HG02852 (cell line): Measurements from ENCODE around the gene MAPK14.
A peak's percentile ranks its signal among the peaks of the same experiment; 100 is the strongest.
"Not testable (repeated sequence)": the region's sequence is repeated elsewhere in the genome, so short reads cannot be mapped to it uniquely, and the experiment has no call there.

Source experiments
- ATAC-seq: cut with Tn5 transposase; IDR thresholded peaks from one replicate; pipeline ENCODE4 v1.9.1; 2021; ENCODE audit warnings: mild to moderate bottlenecking, moderate library complexity; ENCODE audit not compliant: unreplicated experiment

The MAPK14 gene

DNA sequence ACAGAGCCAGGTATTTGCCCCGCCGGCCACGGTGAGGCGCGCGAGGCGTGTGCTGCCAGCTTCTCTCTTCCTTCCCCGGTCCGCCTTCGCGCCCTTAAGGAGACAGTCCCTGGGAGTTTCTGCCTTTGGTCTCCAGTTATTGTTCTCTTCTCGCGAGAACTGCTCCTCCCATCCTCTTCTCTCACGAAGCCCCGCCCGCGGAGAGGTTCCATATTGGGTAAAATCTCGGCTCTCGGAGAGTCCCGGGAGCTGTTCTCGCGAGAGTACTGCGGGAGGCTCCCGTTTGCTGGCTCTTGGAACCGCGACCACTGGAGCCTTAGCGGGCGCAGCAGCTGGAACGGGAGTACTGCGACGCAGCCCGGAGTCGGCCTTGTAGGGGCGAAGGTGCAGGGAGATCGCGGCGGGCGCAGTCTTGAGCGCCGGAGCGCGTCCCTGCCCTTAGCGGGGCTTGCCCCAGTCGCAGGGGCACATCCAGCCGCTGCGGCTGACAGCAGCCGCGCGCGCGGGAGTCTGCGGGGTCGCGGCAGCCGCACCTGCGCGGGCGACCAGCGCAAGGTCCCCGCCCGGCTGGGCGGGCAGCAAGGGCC, at the start of gene MAPK14:
Gene MAPK14 (plus strand): TSS at position 308 of the 587 bp plus-strand sequence. CDS start 350 bp downstream, outside the sequence.
- ATAC-seq: peak; percentile 81

DNA sequence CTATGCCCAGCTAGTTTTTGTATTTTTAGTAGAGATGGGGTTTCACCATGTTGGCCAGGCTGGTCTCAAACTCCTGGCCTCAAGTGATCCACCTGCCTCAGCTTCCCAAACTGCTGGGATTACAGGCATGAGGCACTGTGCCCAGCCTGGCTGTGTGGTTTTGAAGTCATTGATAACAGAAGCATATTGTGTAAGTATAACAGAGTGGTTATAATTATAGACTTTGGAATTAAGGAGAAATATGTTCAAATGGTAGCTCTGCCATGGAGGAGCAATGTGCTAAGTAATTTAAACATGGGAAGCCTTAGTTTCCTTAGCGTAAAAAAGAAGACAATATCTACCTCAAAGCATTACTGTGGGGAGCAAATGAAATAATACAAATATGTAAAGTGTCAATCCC, 47.5 kb upstream of the MAPK14 start:
- ATAC-seq: not testable (repeated sequence)

DNA sequence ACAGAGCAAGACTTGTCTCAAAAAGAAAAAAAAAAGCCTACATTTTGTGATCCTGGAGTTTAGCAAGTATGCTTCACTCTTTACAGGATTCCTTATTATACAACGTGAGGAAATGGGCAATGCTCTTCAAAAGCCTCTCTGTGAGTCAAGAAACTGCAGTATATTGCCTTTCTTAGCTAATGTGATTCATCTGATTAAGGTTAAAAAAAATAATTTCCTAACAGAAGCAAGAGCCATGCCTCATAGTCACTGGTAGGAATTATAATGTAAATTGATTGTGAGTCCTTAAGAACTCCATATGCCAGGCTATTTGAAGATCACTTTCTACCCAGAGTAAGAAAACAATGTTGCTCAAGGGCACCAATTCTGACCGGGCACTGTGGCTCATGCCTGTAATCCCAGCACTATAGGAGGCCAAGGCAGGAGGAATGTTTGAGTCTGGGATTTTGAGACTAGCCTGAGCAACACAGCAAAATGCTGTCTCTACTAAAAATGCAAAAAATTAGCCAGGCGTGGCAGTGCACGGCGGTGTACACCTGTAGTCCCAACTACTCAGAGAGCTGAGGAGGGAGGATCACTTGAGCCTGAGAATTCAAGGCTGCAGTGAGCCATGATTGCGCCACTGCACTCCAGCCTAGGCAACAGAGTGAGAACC, 46.5 kb upstream of the MAPK14 start:
- ATAC-seq: no peak

DNA sequence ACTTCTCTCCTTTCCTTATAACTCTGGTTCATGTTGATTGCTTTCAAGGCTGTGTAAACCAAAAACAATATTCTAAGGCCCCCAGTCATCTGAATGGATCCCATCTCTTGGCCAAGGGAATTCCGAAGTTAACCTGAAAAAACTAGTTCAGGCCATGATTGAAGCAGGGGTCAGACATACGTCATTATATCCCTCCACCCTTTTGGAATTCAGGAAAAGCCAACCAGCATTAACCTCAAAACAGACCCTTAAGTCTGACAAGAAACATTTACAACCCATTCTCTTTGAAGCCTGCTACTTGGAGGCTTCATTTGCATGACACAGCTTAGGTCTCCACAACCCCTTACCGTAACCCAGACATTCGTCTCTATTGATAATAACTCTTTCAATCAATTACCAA, 42.9 kb upstream of the MAPK14 start:
- ATAC-seq: no peak

DNA sequence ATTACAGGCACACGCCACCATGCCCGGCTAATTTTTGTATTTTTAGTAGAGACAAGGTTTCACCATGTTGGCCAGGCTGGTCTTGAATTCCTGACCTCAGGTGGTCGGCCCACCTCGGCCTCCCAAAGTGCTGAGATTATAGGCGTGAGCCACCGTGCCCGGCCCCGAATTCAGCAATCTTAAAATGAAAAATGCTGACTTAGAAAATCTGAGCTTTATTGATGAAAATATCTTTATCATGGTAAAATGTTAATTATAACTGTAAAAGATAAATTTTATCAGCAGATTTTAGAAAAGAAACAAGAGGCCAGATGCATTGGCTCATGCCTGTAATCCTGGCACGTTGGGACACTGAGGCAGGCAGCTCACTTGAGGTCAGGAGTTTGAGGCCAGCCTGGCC, 39.6 kb upstream of the MAPK14 start:
- not testable (repeated sequence) for ATAC-seq

DNA sequence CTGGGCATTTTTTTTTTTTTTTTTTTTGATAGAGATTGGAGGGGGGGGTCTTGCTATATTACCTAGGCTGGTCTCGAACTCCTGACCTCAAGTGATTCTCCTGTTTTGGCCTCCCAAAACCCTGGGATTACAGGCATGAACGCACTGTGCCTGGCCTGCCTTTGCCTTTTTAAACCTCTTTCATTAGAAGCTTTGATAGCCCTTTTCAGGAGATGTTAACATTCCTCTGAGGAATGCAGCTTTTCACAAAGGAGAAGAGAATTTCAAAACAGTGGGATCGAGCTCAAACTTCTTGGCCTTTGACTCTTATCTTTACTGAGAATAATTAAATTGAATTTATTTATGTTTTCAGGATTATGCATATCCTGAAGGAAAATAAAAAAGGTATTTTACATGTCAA, 34.5 kb upstream of the MAPK14 start:
- ATAC-seq: no peak

DNA sequence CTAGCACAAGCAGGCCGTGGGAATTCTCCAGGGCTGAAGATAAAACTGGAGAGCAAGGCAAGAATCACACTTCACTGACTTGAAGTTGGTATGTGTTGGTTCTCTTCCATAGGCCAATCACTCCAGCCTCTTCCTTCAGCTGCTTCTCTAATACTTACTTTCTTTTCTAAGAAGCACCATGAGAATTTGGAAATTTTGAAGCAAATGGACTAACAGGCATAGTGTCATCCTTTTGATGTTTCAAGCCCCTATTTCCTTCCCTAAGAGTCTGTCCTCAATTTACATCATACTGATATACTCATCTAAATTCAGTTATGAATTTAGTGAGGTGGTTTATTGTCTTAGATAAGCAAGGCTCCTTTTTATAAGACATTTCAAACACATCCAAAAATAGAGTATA, 27.2 kb upstream of the MAPK14 start:
- no peak for ATAC-seq

DNA sequence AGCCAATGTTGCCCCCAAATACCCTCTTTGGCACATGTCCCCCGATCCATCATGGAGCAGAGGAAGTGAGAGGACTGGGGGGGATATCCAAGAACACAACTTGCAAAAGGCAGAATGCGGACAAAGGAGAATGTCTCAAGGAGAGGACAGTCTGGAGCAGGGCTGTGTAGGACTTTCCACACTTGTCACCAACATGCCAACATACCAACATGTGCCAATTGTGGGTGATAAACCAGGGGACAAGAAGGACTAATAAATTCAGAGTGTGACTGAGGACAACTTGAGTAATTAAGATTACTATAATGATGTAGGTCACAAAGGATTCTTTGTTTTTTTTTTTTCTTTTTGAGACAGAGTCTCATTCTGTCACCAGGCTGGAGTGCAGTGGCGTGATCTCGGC, 11.9 kb upstream of the MAPK14 start:
- ATAC-seq: no peak

DNA sequence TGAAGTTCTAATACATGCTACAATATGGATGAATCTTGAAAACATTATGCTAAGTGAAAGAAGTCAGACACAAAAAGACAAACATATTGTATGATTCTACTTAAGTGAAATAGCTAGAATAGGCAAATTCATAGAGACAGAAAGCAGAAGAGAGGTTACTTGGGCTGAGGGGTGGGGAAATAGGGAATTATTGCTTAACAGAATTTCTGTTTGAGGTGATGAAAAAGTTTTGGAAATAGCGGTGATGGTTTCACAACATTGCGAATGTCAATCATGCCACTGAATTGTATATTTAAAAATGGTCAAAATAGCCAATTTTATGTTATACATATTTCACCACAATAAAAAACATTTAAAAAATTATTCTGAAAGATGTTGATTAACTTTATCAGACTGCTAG, 9.3 kb upstream of the MAPK14 start:
- no peak for ATAC-seq

DNA sequence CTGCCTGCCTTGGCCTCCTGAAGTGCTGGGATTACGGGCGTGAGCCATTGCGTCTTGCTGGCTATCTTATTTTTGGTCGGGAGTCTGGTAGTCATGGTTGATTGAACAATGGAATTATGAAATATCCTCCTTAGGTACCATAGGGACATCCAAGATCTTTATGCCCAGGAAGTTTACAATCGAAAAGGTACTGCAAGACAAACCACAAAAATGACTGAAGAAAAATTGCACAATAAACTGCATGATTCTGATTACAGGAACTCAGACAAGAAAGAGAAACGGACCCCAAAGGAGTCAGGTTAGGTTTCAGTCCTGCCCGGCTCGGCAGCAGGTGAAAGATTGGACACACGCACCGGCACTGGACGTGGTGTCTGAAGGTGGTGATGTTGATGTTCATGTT, 8.4 kb upstream of the MAPK14 start:
- no peak for ATAC-seq

DNA sequence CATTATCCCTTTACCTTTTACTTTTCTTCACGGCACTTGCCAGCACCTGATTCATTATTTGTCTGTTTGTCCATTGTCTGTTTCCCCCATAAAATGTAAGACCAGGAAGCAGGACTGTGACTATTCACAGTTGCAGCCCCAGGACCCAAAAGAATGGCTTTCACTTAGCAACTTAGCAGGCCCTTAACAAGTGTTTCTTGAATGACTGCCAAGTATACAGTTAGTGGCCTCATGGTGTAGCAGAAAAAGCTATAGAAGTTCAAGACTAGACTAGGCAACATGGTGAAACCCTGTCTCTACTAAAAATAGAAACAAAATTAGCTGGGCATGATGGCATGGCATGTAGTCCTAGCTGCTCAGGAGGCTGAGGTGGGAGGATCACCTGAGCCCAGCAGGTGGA, 7.5 kb upstream of the MAPK14 start:
- ATAC-seq: no peak

DNA sequence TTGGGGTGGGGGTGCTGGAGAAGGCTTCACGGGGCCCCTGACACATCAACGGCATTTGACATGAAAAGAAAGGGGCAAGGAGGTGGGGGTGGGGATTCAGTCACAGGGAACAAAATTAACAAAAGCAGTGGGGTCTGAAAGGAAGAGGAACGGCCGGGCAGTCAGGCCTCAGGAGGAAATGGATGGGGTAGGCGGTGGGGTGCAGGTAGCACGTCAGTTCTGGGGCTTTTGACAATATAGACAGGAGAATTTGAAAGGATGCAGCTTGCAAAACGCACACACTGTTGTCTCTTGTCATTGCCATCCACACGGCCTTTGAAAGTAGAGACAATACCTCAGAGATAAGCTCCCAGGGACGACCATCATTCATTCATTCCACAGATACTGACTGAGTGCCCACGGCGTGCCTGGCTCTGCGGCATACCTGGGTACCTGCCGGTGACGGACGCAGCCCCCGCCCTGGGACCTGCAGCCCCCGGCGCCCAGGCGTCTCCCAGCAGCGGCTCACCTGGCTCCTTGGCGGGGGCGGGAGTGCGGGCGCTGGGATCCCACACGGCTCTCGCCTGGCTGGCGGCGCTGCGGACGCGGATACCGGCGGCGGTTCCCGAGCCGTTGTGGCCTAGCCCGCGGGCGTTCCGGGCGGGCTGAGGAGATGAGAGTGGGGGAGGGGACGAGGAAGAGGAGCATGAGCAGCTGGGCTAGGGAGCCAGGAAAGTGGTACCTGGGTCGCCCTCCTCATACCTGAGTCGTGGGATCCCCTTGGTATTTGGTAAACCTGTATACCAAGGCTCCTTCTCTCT, 3.4 kb upstream of the MAPK14 start, which contains the start of gene SLC26A8:
Gene SLC26A8 (minus strand): TSS at position 646 of the 800 bp plus-strand sequence. CDS start 4,934 bp downstream, outside the sequence.
- ATAC-seq: no peak

DNA sequence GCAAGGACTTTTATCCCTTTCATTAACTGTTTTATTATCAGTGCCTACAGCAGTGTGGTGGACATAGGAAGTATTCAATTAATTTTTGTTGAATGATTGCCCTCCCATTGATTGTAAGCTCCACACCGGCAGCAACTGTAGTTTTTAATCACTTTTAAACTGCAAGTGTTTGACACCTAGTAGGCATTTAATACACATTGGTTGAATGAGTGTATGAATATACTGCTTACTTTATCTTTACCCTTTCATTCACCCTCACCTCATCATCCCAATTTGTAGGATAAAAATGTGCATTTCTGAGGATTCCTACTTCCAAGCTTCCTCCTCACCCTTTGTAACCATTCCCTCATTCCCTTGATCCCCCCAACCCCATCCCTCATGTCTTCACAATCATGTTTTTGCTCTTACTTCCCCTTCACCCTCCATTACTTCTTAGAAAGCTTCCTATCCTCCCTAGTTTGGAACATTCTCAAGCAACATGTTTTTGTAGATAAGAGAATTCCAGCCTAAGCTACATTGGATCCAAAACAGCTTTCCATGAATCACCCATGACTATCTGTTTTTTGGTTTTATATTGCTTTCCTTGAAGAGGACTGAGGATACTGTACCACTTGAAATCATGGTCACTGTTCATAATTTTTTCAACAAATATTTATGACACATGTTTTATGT, 2.2 kb upstream of the MAPK14 start:
- ATAC-seq: no peak

DNA sequence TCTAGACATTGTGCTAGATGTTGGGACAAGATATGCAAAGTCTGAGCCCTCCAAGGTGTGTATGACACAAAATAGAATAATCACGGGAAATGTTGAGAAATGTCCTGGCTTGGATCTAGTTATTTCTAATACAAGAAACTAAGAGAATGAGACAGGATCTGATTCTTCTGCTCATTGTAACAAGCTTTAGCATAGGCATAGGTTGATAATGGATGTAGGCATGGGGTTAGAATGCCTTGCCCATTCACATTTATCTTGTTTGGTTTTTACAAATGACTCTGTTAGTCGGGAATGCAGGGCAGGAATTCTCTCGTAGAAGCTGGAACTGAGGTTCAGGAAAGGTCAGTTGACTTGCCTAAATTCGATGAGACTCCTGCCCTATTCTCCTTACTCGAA, 1.7 kb upstream of the MAPK14 start:
- no peak for ATAC-seq

DNA sequence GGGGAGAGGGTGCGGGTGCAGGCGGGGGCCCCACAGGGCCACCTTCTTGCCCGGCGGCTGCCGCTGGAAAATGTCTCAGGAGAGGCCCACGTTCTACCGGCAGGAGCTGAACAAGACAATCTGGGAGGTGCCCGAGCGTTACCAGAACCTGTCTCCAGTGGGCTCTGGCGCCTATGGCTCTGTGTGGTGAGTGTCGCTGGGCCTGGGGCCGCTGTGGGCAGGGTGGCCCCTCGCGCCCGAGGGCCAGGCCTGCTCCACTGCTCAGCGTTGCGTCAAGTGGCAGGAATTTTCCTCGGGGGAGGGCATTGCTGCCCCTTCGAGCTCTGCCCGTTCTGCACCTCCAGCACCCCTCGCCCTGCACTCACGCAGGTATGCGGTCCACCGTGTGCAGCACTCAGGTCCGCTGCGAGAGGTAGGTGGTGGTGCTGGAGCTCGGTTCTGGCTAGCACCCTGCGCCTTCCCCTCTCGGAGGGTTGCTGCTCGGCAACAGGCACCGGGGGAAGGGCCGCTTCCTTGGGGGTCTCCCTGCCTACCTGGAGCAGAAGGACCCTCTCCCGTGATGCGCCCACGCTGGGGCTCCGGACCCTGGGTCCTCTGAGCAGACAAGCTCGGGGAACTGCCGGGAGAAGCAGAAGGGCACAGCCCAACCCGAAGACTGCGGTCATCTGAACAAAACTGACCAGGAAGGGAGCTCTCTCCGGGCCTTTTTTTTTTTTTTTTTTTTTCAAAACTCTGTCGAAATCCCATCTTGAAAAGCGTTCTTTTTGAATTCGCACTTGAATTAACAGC, 674 bp downstream of the MAPK14 start:
- ATAC-seq: peak; percentile 15

DNA sequence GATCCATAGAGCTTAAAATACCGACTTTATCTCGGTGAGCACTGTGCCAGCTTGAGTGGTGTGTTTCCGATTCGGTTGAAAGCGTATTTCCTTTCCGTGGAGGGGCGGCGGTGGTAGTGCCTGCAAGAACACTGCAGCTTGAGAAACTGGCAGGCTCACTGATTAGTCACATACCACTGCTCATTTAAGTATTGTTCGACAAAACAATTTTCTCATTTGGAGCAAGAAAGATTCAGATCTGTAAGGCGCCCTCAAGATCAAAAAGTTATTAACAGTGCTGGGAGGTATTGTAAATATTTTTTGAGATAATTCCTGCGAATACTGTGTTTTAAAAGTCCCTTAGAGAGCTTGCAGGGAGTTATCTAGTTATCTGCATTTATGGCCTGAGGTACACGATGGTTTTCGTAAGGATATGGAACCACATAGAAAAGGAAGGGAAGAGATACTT, 1.3 kb downstream of the MAPK14 start:
- no peak for ATAC-seq

DNA sequence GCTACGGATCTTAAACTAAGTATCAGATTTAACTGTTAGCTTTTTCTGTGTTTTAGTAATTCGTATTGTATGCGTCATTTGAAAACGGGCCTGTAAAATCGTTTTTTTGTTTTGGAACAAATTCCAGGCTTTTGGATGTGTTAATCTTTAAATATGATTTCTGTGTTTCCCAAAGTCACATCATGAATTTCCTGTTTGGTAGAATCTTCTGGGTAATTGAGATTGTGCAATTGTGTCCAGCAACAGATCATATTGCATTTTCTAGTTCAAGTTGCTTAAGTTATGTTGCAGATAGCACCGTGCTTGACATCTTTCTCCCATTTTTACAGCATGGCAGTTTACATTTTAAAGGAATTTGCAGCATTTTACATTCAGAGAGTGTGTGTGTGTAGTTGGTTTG, 1.9 kb downstream of the MAPK14 start:
- no peak for ATAC-seq

DNA sequence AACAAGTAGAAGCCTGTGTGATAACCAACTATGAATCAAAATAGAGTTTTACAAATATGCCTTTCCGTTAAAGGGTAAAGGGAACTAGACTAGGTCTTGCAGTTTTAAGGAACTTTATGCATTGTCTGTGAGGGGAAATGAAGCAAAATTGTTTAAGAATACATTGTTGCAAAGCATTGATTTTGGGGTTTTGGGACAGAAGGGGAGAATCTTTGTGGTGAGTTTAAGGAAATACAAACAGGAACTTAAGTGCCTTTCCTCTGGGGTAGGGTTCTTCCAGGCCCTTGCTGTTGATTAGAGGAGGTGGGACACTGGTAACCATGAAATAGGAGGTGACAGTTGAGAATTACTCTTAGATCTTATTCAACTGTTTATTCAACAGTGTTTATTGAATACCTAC, 4.7 kb downstream of the MAPK14 start:
- no peak for ATAC-seq

DNA sequence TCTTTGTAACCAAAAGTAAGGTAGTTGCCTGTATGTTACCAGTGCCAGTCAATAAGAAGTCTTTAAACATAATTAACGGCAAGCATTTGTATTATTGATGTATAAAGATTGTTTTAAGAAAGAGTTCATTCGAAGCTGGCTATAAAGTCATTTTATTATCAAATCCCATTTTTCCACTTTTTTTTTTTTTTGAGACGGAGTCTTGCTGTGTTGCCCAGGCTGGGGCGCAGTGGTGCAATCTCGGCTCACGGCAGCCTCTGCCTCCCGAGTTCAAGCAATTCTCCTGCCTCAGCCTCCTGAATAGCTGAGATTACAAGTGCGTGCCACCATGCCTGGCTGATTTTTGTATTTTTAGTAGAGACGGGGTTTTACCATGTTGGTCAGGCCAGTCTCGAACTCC, 5.5 kb downstream of the MAPK14 start:
- ATAC-seq: not testable (repeated sequence)

DNA sequence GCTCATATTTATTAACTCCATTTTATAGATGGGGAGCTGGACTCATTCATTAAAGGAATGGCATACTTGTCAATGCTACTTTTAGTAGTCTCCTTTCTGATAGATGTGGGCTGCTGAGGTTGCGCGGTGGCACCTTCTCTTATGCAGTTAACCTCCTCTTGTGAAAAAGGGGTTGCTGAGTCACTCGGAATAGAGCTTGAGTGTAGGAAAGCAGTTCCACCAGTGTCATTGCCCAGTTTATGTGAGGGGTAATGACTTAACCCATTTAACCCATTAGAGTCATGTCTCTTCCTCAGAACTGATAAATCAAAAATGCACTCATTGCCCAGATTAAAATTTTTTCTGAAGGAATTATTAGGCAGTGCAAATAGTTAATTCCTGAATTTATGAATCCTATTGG, 6.3 kb downstream of the MAPK14 start:
- no peak for ATAC-seq

DNA sequence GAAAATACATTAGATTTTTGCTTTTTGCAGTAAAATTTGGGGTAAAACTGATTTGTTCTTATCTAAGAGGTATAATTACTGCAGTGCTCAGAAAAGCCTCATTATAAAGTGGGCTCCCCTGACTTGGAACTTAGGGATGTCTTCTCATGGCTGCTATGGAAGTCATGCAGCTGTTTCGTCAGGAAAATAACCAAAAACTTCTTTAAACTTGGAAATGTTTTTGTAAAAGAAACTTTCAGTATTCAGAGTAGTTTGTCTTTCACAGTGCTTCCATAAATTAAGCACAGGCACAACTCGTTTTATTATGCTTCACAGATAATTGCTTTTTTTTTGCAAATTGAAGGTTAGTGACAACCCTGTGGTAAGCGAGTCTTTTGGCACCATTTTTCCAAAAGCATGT, 6.8 kb downstream of the MAPK14 start:
- ATAC-seq: no peak
